RPMI8226 (cell line): ENCODE measurements around the gene PCDHGA3.
"Not testable (repeated sequence)": the region's sequence is repeated elsewhere in the genome, so short reads cannot be mapped to it uniquely, and the experiment has no call there.

ENCODE experiments used
- DNase-seq: peaks from one replicate; pipeline ENCODE4 v3.0.0-alpha.2; 2015

Gene PCDHGA3

DNA sequence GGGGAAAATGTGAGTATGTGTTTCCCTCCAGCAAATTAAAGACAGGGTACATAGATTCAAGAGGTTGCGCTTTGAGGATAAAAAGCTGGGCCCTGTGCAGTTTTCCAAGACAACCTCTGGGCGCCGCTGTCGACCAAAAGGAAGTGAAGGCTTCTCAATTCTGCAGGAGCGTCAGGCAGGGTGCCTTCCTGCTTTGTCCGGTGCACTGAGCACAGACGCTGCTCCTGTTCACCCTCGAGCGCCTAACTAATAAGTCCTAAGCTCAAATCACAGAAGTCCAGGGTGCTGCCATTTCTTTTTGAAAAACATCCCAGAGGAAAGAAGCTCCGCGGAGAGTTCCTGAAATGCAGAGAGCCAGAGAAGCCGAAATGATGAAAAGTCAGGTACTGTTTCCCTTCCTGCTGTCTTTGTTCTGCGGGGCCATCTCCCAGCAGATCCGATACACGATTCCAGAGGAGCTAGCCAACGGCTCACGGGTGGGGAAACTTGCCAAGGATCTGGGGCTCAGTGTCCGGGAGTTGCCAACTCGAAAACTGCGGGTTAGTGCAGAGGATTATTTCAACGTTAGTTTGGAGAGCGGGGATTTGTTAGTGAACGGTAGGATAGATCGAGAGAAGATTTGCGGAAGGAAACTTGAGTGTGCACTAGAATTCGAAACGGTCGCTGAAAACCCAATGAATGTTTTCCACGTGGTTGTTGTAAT, 6.4 kb downstream of the PCDHGA3 start, which contains the start of gene PCDHGB1:
Gene PCDHGB1, plus strand, starts transcription at position 183 of the 703 bp plus-strand sequence. Its CDS starts 162 bp downstream, at position 345.
- peak; percentile 77 for DNase-seq

DNA sequence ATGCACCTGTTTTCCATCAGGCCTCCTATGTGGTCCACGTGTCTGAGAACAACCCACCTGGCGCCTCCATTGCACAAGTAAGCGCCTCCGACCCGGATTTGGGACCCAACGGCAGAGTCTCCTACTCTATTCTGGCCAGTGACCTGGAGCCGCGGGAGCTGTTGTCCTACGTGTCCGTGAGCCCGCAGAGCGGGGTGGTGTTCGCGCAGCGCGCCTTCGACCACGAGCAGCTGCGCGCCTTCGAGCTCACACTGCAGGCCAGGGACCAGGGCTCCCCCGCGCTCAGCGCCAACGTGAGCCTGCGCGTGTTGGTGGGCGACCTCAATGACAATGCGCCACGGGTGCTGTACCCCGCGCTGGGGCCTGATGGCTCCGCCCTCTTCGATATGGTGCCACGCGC, 8.0 kb downstream of the PCDHGA3 start:
- DNase-seq: no peak

DNA sequence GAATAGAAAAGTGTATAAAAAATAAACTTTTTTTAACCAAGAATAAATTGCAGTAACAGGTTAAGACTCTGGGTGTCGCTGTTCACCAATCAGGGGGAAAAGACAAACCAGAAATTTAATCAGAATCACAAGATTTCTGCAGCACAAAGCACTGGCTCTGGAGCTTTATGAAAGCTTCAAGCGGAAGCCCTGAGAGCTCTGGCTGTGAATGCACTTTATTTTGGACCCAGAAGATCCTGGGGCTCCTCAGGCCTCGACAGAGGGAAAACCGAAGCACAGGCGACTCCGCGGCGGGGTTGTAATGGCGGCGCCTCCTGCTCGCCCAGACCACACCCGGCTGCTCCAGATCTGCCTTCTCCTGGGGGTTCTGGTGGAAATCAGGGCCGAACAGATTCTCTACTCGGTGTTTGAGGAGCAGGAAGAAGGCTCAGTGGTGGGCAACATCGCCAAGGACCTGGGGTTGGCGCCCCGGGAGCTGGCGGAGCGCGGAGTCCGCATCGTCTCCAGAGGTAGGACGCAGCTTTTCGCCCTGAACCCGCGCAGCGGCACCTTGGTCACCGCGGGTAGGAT, 11.4 kb downstream of the PCDHGA3 start, which contains the start of gene PCDHGA4:
Gene PCDHGA4, plus strand, starts transcription at position 122 of the 570 bp plus-strand sequence. Its CDS starts 87 bp downstream, at position 209.
- peak; percentile 26 for DNase-seq

DNA sequence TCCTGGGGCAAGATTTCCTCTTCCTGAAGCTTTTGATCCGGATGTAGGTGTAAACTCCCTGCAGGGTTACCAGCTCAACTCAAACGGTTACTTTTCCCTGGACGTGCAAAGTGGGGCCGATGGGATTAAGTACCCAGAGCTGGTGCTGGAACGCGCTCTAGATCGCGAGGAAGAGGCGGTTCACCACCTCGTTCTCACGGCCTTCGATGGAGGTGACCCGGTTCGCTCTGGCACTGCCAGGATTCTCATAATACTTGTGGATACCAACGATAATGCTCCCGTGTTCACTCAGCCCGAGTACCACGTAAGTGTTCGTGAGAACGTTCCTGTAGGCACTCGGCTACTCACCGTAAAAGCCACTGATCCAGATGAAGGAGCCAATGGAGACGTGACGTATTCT, 12.0 kb downstream of the PCDHGA3 start:
- no peak for DNase-seq

DNA sequence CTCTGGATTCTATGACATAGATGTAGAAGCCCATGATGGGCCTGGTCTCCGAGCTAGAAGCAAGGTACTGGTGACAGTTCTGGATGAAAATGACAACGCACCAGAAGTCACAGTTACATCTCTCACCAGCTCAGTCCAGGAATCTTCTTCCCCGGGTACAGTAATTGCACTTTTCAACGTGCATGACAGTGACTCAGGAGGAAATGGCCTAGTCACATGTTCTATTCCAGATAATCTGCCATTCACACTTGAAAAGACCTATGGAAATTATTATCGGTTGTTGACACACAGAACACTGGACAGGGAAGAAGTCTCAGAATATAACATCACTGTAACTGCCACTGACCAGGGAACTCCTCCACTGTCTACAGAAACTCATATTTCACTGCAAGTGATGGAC, 12.5 kb downstream of the PCDHGA3 start:
- no peak for DNase-seq

DNA sequence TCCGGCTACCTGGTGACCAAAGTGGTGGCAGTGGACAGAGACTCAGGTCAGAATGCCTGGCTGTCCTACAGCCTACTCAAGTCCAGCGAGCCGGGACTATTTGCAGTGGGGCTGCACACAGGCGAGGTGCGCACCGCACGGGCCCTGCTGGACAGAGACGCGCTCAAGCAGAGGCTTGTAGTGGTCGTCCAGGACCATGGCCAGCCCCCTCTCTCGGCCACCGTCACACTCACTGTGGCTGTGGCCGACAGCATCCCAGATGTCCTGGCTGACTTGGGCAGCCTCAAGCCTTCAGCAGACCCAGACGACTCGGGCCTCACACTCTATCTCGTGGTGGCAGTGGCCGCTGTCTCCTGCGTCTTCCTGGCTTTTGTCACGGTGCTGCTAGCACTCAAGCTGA, 13.3 kb downstream of the PCDHGA3 start:
- DNase-seq: no peak

DNA sequence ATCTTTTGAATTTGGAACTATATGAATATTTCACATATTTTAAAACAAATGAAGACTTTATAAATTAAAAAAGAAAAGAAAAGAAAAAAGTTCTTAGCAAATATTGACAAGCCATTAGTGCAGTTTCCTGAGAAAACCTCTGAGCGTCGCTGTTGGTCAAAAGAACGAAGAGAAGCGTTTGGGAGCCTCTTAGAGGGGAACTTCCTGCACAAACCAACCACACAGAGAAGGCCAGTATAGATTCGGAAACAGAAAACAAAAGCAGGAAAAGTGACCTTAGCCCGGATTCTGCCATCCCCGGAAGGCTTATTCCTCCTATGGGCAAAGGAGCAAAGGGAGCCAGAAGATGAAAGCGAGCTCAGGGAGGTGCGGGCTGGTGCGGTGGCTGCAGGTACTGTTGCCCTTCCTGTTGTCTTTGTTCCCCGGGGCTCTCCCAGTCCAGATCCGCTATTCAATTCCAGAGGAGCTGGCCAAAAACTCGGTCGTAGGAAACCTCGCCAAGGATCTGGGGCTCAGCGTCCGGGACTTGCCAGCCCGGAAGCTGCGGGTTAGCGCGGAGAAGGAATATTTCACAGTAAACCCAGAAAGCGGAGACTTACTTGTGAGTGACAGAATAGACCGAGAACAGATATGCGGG, 16.3 kb downstream of the PCDHGA3 start, which contains the start of gene PCDHGB2:
Gene PCDHGB2, plus strand, starts transcription at position 205 of the 637 bp plus-strand sequence. Its CDS starts 142 bp downstream, at position 347.
- peak; percentile 50 for DNase-seq

DNA sequence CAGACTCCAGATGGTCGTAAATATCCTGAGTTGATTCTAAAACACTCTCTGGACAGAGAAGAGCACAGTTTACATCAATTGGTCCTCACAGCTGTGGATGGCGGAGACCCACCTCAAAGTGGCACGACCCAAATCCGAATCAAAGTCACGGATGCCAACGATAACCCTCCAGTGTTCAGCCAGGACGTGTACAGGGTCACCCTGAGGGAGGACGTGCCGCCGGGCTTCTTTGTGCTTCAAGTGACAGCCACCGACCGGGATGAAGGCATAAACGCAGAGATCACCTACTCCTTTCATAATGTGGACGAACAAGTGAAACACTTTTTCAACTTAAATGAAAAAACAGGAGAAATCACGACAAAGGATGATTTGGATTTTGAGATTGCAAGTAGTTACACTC, 17.1 kb downstream of the PCDHGA3 start:
- no peak for DNase-seq

DNA sequence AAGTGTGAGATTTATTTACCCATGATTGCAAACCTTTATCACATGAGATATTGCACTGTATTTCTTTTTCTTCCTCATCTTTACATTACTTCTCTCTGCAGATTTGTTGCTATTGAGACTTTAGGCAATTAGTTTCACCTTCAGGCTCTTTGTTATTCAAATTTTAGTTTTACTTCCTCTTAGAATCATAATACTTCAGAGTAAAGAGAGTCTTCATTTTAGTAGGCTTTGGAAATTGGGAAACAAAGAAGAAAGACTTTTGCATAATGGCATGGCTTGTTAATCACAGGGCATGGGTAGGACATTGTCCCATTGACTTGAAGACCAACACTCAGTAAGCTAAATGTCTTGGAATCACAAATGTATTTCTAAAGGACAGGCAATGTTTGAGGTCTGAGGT, 19.1 kb downstream of the PCDHGA3 start:
- no peak for DNase-seq

DNA sequence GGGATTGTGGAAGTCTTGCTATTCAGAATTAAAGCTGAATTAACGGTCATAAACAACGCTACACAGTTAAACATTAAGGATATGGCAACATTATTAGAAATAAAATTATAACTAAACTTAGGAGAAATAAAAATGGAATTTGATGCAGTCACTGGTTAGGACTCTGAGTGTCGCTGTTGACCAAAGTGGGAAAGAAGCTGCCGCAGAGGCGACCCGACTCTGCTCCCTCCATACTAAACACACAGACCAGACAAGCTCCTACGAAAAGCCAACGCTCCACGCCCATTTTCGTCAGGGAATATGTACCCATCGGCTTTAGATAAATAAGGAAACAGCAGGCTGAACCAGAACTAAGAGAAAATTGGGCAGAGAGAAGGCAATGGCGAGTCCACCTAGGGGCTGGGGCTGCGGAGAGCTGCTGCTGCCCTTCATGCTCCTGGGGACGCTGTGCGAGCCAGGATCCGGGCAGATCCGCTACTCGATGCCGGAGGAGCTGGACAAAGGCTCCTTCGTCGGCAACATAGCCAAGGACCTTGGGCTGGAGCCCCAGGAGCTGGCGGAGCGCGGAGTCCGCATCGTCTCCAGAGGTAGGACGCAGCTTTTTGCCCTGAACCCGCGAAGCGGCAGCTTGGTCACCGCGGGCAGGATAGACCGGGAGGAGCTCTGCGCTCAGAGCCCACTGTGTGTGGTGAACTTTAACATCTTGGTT, 20.5 kb downstream of the PCDHGA3 start, which contains the start of gene PCDHGA5:
Gene PCDHGA5, plus strand, starts transcription at position 211 of the 709 bp plus-strand sequence. Its CDS starts 169 bp downstream, at position 380.
- no peak for DNase-seq

DNA sequence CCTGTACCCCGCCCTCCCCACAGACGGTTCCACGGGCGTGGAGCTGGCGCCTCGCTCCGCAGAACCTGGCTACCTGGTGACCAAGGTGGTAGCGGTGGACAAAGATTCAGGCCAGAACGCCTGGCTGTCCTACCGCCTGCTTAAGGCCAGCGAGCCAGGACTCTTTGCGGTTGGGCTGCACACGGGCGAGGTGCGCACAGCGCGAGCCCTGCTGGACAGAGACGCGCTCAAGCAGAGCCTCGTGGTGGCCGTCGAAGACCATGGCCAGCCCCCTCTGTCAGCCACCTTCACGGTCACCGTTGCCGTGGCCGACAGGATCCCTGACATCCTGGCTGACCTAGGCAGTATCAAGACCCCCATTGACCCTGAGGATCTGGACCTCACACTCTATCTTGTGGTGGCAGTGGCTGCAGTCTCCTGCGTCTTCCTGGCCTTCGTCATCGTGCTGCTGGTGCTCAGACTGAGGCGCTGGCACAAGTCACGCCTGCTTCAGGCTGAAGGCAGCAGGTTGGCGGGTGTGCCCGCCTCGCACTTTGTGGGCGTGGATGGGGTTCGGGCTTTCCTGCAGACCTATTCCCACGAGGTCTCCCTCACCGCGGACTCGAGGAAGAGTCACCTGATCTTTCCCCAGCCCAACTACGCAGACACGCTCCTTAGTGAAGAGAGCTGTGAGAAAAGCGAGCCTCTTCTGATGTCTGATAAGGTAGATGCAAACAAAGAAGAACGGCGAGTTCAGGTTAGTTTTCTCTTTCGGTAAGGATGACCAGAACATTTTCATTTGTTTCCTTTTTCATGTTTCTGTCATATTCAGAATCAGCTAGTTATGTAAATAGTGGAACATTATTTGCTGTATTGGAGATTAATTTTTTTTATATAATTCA, 22.6 kb downstream of the PCDHGA3 start:
- DNase-seq: no peak

DNA sequence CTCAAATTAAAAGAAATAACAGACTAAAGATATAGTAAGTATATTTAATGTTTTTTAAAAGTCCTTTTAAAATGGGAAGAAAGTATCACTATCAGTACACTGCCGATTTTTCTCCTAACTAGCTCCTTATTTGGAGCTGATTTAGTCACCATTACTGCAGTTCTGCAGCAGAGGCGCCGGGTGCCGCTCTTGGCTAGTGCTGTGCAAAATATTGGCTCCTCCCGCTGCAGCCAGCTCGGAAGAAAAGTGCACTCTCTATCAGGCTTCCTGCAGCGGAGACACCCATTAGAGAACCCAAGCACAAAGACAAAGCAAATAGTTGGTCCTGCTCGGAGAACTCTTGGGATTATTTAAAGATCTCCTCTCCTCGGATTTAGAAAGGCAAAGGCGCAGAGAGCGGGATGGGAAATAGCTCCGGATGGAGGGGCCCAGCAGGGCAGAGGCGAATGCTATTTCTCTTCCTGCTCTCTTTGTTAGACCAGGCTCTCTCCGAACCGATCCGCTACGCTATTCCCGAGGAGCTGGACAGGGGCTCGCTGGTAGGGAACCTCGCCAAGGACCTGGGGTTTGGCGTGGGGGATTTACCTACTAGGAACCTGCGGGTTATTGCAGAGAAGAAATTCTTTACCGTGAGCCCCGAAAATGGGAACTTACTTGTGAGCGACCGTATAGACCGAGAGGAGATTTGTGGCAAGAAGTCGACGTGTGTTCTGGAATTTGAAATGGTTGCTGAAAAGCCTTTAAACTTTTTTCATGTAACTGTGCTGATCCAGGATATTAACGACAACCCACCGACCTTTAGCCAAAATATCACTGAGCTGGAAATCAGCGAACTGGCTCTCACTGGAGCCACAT, 26.6 kb downstream of the PCDHGA3 start, which contains the start of gene PCDHGB3:
Gene PCDHGB3, plus strand, starts transcription at position 249 of the 855 bp plus-strand sequence. Its CDS starts 153 bp downstream, at position 402.
- DNase-seq: peak; percentile 69

DNA sequence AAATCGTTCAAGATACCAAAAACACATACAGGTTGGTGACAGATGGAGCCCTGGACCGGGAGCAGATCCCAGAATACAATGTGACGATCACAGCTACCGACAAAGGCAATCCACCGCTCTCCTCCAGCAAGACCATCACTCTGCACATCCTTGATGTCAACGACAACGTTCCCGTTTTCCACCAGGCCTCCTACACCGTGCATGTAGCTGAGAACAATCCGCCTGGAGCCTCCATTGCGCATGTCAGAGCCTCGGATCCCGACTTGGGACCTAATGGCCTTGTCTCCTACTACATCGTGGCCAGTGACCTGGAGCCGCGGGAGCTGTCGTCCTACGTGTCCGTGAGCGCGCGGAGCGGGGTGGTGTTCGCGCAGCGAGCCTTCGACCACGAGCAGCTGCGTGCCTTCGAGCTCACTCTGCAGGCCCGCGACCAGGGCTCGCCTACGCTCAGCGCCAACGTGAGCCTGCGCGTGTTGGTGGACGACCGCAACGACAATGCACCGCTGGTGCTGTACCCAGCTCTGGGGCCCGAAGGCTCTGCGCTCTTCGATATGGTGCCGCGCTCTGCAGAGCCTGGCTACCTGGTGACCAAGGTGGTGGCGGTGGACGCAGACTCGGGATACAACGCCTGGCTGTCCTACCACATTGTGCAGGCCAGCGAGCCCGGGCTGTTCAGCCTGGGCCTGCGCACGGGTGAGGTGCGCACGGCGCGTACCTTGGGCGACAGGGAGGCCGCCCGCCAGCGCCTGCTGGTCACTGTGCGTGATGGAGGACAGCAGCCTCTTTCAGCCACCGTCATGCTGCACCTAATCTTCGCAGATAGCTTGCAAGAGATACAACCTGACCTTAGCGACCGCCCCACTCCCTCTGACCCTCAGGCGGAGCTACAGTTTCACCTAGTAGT, 28.2 kb downstream of the PCDHGA3 start:
- DNase-seq: no peak

DNA sequence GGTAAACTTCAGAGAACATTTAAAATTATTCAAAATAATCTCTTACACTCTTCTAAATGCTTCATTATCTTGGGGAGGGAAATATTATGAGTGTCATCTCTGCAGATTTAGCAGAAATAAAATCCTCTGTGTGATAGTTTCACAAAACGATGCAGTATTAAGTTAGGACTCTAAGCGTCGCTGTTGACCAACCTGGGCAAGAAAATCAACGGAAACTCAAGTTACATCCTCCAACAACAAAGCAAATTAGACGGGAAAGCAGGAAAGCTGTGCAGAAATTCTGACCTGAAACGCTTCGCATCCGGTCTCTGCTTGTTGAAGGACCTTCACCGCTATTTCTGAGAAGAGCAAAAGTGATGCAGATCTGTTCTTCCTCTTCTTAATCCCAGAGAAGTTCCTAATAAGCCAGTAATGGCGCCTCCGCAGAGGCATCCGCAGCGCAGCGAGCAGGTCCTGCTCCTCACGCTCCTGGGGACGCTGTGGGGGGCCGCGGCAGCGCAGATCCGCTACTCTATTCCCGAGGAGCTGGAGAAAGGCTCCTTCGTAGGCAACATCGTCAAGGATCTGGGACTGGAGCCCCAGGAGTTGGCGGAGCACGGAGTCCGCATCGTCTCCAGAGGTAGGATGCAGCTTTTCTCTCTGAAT, 30.2 kb downstream of the PCDHGA3 start, which contains the start of gene PCDHGA6:
Gene PCDHGA6, plus strand, starts transcription at position 219 of the 645 bp plus-strand sequence. Its CDS starts 193 bp downstream, at position 412.
- DNase-seq: peak; percentile 38

DNA sequence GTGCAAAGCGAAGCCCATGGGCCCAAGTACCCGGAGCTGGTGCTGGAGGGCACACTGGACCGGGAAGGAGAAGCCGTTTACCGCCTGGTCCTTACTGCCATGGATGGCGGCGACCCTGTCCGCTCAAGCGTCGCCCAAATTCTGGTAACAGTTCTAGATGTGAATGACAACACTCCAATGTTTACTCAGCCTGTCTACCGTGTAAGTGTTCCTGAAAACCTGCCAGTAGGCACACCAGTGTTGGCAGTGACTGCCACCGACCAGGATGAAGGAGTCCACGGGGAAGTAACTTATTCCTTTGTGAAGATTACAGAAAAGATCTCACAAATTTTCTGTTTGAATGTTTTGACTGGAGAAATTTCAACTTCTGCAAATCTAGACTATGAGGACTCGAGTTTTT, 31.0 kb downstream of the PCDHGA3 start:
- no peak for DNase-seq

DNA sequence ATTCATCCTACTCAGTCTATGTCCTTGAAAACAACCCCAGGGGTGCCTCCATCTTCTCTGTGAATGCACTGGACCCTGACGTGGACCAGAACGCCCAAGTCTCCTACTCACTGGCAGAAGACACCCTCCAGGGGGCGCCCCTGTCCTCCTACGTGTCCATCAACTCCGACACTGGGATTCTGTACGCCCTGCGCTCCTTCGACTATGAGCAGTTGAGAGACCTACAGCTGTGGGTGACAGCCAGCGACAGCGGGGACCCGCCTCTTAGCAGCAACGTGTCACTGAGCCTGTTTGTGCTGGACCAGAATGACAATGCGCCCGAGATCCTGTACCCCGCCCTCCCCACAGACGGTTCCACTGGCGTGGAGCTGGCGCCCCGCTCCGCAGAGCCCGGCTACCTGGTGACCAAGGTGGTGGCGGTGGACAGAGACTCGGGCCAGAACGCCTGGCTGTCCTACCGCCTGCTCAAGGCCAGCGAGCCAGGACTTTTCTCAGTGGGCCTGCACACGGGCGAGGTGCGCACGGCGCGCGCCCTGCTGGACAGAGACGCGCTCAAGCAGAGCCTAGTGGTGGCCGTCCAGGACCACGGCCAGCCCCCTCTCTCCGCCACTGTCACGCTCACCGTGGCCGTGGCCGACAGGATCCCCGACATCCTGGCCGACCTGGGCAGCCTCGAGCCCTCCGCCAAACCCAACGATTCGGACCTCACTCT, 32.0 kb downstream of the PCDHGA3 start:
- not testable (repeated sequence) for DNase-seq

DNA sequence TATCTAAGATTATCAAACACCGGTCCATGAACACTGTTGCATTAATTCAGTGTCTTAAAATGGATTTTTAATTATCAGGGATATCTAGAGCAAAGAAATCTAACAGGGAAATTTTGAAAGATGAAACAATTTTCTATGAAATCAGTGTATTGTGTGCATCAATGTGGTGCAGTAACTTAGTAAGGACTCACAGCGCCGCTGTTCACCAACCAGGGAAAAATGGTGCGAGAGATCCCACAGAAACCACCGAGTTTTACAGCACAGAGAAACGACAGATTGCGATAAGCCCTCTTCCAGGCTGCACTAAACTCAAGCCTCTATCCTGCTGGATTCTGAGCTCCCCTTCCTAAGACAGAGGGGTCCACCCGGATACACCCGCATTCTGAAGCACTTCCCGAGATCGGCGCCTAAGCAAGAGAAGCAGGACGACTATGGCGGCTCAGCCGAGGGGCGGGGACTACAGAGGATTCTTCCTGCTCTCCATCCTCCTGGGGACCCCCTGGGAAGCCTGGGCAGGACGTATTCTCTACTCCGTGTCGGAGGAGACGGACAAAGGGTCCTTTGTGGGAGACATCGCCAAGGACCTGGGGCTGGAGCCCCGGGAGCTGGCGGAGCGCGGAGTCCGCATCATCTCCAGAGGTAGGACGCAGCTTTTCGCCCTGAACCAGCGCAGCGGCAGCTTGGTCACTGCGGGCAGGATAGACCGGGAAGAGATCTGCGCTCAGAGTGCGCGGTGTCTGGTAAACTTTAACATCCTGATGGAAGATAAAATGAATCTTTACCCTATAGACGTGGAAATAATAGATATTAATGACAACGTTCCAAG, 39.1 kb downstream of the PCDHGA3 start, which contains the start of gene PCDHGA7:
Gene PCDHGA7, plus strand, starts transcription at position 274 of the 826 bp plus-strand sequence. Its CDS starts 158 bp downstream, at position 432.
- DNase-seq: peak; percentile 24
